ENCODE data around the gene ZNF230. TPM values are rescaled to one million over a fixed set of nuclear protein-coding genes. Genes with fewer than 3 reads are reported as not detected.

The ZNF230 gene
- total RNA-seq, 1 donor = 3.9 TPM

- no peak for TF ChIP-seq CTCF (IDR thresholded peaks at IDR 0.05; ENCODE audit: insufficient read depth, low read depth, low read length)
- H3K4me3 ChIP-seq (ENCODE audit: low read depth, low read length) = no peak overlapping the region
- no peak for DNase-seq (ENCODE audit: low read depth)
Measured at GRCh38 chr19:44059229-44059628, 56.5 kb downstream of the ZNF230 start.

GRCh38 chr19:44061038-44061437, 58.3 kb downstream of the ZNF230 start:
- no peak overlapping the region for H3K4me3 ChIP-seq (ENCODE audit: low read depth, low read length)
- no peak for TF ChIP-seq CTCF (IDR thresholded peaks at IDR 0.05; ENCODE audit: insufficient read depth, low read depth, low read length)
- no peak for DNase-seq (ENCODE audit: low read depth)

Small RNA genes lying within 50 kb of the gene (small RNA-seq; reads per million reads assigned to genes)
- gene AC006213.5 = not detected

Other genes starting within 250 kb of the ZNF230 start
- gene SMG9, start 248.0 kb upstream of the ZNF230 start, total RNA-seq = 13.0 and 14.5 TPM in 2 replicates
- 0.43 TPM in 1 of 2 replicates, not detected in the other for gene KCNN4, start 222.0 kb upstream of the ZNF230 start, total RNA-seq
- gene LYPD5, start 200.5 kb upstream of the ZNF230 start, total RNA-seq = under 0.01 and 0.43 TPM in 2 replicates
- 10.6 and 29.8 TPM in 2 replicates for gene ZNF283, start 175.6 kb upstream of the ZNF230 start, total RNA-seq
- 0.97 and 3.0 TPM in 2 replicates for gene ZNF404, start 119.0 kb upstream of the ZNF230 start, total RNA-seq
- 18.4 and 25.5 TPM in 2 replicates for gene ZNF45, start 67.7 kb upstream of the ZNF230 start, total RNA-seq
- 7.4 and 10.4 TPM in 2 replicates for gene ZNF221, start 51.7 kb upstream of the ZNF230 start, total RNA-seq
- gene ZNF155, start 18.8 kb upstream of the ZNF230 start, total RNA-seq = 5.8 and 10.8 TPM in 2 replicates
- gene ZNF222, start 22.4 kb downstream of the ZNF230 start, total RNA-seq = 6.1 and 6.9 TPM in 2 replicates
- gene ZNF223, start 49.1 kb downstream of the ZNF230 start, total RNA-seq = 4.5 and 5.6 TPM in 2 replicates
- gene ZNF284, start 69.2 kb downstream of the ZNF230 start, total RNA-seq = 3.2 and 3.9 TPM in 2 replicates
- 20.0 and 28.9 TPM in 2 replicates for gene ZNF224, start 91.4 kb downstream of the ZNF230 start, total RNA-seq
- 4.5 and 7.3 TPM in 2 replicates for gene ZNF225, start 110.4 kb downstream of the ZNF230 start, total RNA-seq
- 8.4 and 12.5 TPM in 2 replicates for gene ZNF234, start 138.6 kb downstream of the ZNF230 start, total RNA-seq
- gene ZNF226, start 162.1 kb downstream of the ZNF230 start, total RNA-seq = 15.5 and 21.2 TPM in 2 replicates
- 15.8 and 18.6 TPM in 2 replicates for gene ZNF227, start 209.6 kb downstream of the ZNF230 start, total RNA-seq